Measurements from ENCODE around the gene TGFB2.

TGFB2 gene

GRCh38 chr1:218444173-218444572 lies 99.0 kb downstream of the TGFB2 start:
- 94 to 100% methylated on average over 1 to 3 of the region's 5 CpGs for WGBS, 2 experiments (ENCODE audit: insufficient coverage in 2 of 2)
- peaks cover 9% of the 10 kb centered on the region for H3K9me3 ChIP-seq (ENCODE audit: control insufficient read depth, low read length)
- no peak overlapping the region for H3K27ac ChIP-seq (ENCODE audit: low read depth, low read length, severe bottlenecking)
- H3K36me3 ChIP-seq (ENCODE audit: control insufficient read depth, insufficient read depth, low read length): peaks cover 18% of the 10 kb centered on the region
- no peaks in the 10 kb centered on the region for H3K4me1 ChIP-seq (ENCODE audit: control insufficient read depth, insufficient read depth, low read length, poor library complexity, severe bottlenecking)
- no peak overlapping the region for H3K4me3 ChIP-seq (ENCODE audit: extremely low read depth, insufficient read depth, low read length, poor library complexity, severe bottlenecking)

- Histone ChIP-seq H3K9me3 (ENCODE audit: control insufficient read depth, low read length) (peaks cover 9% of the 10 kb centered on the region), H3K27ac (ENCODE audit: low read depth, low read length, severe bottlenecking) (no peak overlapping the region), H3K4me1 (ENCODE audit: control insufficient read depth, insufficient read depth, low read length, poor library complexity, severe bottlenecking) (no peaks in the 10 kb centered on the region), H3K4me3 (ENCODE audit: extremely low read depth, insufficient read depth, low read length, poor library complexity, severe bottlenecking) (no peak overlapping the region), H3K36me3 (ENCODE audit: control insufficient read depth, insufficient read depth, low read length) (peaks cover 14% of the 10 kb centered on the region)
- WGBS, 2 experiments (ENCODE audit: insufficient coverage in 2 of 2): no CpG with 5 or more reads among the region's 1 CpG
Measured at GRCh38 chr1:218444588-218444987, 99.5 kb downstream of the TGFB2 start.

DNA sequence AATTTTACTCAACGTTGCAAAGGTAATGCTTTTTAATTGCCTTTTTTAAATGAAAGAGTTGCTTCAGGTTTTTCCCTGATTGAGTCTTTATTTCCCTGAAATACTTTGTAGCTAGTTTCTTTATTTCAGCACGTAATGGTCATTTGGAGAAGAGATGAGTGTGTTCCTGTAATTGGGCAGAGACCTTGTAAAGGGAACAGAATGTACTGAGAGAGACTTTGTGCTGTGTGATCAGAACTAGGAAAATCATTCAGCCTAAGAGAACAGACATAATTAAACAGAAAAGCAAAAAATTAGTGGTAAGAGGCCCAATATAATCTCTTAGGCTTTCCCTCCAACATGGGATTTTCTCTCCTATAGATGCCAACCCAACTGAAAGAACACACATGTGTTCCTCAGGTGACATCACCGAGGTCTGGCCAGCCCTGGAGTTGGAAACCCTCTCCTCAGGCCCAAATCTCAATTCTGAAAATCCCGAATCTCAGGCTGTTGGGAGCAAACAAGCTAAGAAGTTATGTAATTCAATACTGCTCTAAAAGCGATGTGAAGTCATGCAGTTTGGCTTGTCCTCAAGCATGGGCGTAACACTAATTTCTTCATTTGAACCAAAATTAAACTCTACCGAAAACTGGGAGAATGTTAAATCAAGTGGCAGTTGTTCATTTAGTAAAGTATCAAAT lies 102.0 kb downstream of the TGFB2 start:
- Histone ChIP-seq H3K36me3 (ENCODE audit: control insufficient read depth, insufficient read depth, low read length) (no peaks in the 10 kb centered on the region), H3K4me3 (ENCODE audit: extremely low read depth, insufficient read depth, low read length, poor library complexity, severe bottlenecking) (no peak overlapping the region), H3K9me3 (ENCODE audit: control insufficient read depth, low read length) (peaks cover 9% of the 10 kb centered on the region), H3K4me1 (ENCODE audit: control insufficient read depth, insufficient read depth, low read length, poor library complexity, severe bottlenecking) (no peaks in the 10 kb centered on the region), H3K27ac (ENCODE audit: low read depth, low read length, severe bottlenecking) (no peak overlapping the region)
- 94 to 100% methylated on average over 1 to 3 of the region's 7 CpGs for WGBS, 2 experiments (ENCODE audit: insufficient coverage in 2 of 2)

DNA sequence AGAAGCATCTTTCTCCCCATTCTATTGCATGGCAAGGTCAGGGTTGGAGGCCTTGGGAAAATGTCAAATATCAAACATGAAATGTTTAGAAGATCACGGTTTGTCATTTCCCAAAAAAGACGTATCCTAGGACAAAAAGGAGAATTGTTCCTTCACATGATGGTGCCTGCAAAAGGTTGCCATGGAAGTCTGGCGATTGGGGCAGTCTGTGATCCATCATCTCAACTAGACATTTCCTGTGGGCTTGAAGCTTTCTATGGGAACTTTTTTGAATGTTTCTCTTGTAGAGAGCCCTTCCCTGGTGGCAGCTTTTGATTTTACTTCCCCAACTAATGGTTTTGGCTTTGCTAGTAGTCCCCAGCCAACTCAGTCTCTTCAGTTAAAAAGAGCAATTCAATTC lies 106.3 kb downstream of the TGFB2 start:
- H3K27ac ChIP-seq (ENCODE audit: low read depth, low read length, severe bottlenecking): peak overlapping the region; percentile 46
- 75 to 90% methylated on average over 2 to 3 of the region's 3 CpGs for WGBS, 2 experiments (ENCODE audit: insufficient coverage in 2 of 2)

GRCh38 chr1:218454700-218455282 lies 109.7 kb downstream of the TGFB2 start:
- WGBS, 2 experiments (ENCODE audit: insufficient coverage in 2 of 2): no CpG with 5 or more reads among the region's 2 CpGs
- Histone ChIP-seq H3K9me3 (ENCODE audit: control insufficient read depth, low read length) (no peaks in the 10 kb centered on the region), H3K4me3 (ENCODE audit: extremely low read depth, insufficient read depth, low read length, poor library complexity, severe bottlenecking) (no peak overlapping the region), H3K4me1 (ENCODE audit: control insufficient read depth, insufficient read depth, low read length, poor library complexity, severe bottlenecking) (peaks cover 10% of the 10 kb centered on the region), H3K27ac (ENCODE audit: low read depth, low read length, severe bottlenecking) (no peak overlapping the region), H3K36me3 (ENCODE audit: control insufficient read depth, insufficient read depth, low read length) (no peaks in the 10 kb centered on the region)

More for the DNA sequence above, 106.3 kb downstream of the TGFB2 start:
- H3K4me1 ChIP-seq (ENCODE audit: control insufficient read depth, insufficient read depth, low read length, poor library complexity, severe bottlenecking): no peaks in the 10 kb centered on the region
- no peak overlapping the region for H3K4me3 ChIP-seq (ENCODE audit: extremely low read depth, insufficient read depth, low read length, poor library complexity, severe bottlenecking)
- H3K36me3 ChIP-seq (ENCODE audit: control insufficient read depth, insufficient read depth, low read length): no peaks in the 10 kb centered on the region
- H3K9me3 ChIP-seq (ENCODE audit: control insufficient read depth, low read length): peaks cover 9% of the 10 kb centered on the region

- Histone ChIP-seq H3K4me3 (ENCODE audit: extremely low read depth, insufficient read depth, low read length, poor library complexity, severe bottlenecking) (no peak overlapping the region), H3K36me3 (ENCODE audit: control insufficient read depth, insufficient read depth, low read length) (no peaks in the 10 kb centered on the region), H3K9me3 (ENCODE audit: control insufficient read depth, low read length) (no peaks in the 10 kb centered on the region), H3K27ac (ENCODE audit: low read depth, low read length, severe bottlenecking) (no peak overlapping the region), H3K4me1 (ENCODE audit: control insufficient read depth, insufficient read depth, low read length, poor library complexity, severe bottlenecking) (peaks cover 16% of the 10 kb centered on the region)
- WGBS, 2 experiments (ENCODE audit: insufficient coverage in 2 of 2): 93% methylated on average over 1 of the region's 3 CpGs; no CpG with 5 or more reads in 1 of the 2 experiments
Measured at GRCh38 chr1:218456444-218456843, 111.3 kb downstream of the TGFB2 start.

DNA sequence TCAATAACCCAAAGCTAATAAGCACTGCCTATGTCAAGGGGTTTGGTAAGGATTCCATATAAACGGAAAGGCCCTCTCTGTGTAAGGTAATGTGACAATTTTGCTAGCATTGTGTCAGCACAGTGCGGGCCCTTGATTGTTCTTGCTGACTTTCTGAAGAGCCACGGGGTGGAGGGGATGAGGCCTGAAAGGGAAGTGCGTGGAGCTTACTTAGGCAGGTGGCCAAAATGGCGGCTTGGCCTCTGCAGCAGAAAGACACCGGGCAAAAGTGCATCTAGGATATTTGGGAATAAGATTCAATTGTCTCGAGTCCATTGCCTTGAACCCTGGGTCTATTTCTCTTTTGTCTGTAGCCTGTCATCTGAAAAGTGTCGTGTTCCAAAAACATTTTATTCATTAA lies 114.3 kb downstream of the TGFB2 start:
- Histone ChIP-seq H3K4me3 (ENCODE audit: extremely low read depth, insufficient read depth, low read length, poor library complexity, severe bottlenecking) (no peak overlapping the region), H3K4me1 (ENCODE audit: control insufficient read depth, insufficient read depth, low read length, poor library complexity, severe bottlenecking) (peaks cover 30% of the 10 kb centered on the region), H3K36me3 (ENCODE audit: control insufficient read depth, insufficient read depth, low read length) (no peaks in the 10 kb centered on the region), H3K27ac (ENCODE audit: low read depth, low read length, severe bottlenecking) (peak overlapping the region; percentile 95), H3K9me3 (ENCODE audit: control insufficient read depth, low read length) (no peaks in the 10 kb centered on the region)
- WGBS, 2 experiments (ENCODE audit: insufficient coverage in 2 of 2): 77 to 82% methylated on average over 6 to 8 of the region's 8 CpGs

- WGBS, 2 experiments (ENCODE audit: insufficient coverage in 2 of 2): 29 to 31% methylated on average over 3 to 4 of the region's 6 CpGs
- Histone ChIP-seq H3K4me3 (ENCODE audit: extremely low read depth, insufficient read depth, low read length, poor library complexity, severe bottlenecking) (no peak overlapping the region), H3K36me3 (ENCODE audit: control insufficient read depth, insufficient read depth, low read length) (no peaks in the 10 kb centered on the region), H3K9me3 (ENCODE audit: control insufficient read depth, low read length) (no peaks in the 10 kb centered on the region), H3K4me1 (ENCODE audit: control insufficient read depth, insufficient read depth, low read length, poor library complexity, severe bottlenecking) (peaks cover 30% of the 10 kb centered on the region), H3K27ac (ENCODE audit: low read depth, low read length, severe bottlenecking) (peak overlapping the region; percentile 95)
Measured at GRCh38 chr1:218459878-218460711, 115.0 kb downstream of the TGFB2 start.

GRCh38 chr1:218461351-218461750 lies 116.2 kb downstream of the TGFB2 start:
- Histone ChIP-seq H3K9me3 (ENCODE audit: control insufficient read depth, low read length) (no peaks in the 10 kb centered on the region), H3K36me3 (ENCODE audit: control insufficient read depth, insufficient read depth, low read length) (no peaks in the 10 kb centered on the region), H3K27ac (ENCODE audit: low read depth, low read length, severe bottlenecking) (no peak overlapping the region), H3K4me3 (ENCODE audit: extremely low read depth, insufficient read depth, low read length, poor library complexity, severe bottlenecking) (no peak overlapping the region), H3K4me1 (ENCODE audit: control insufficient read depth, insufficient read depth, low read length, poor library complexity, severe bottlenecking) (peaks cover 33% of the 10 kb centered on the region)
- no CpG with 5 or more reads among the region's 1 CpG for WGBS, 2 experiments (ENCODE audit: insufficient coverage in 2 of 2)

DNA sequence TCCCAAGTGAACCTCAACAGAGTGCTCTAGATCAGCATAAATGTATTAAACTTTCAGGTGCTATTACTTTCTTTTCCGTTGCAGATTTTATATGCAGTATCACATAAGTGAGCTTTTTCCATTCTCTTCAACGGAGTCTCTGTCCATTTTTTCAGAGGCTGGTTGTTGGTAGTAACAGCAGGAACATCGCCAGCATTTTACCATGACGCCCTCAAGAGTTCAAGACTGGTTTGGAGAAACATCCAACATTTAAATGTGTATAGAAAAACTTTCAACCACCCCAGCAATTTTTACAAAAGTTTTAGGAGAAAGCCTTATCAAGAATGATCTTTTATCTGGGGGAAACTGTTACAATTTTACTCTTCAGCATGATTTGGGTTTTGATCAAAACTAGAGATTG lies 117.0 kb downstream of the TGFB2 start:
- H3K4me1 ChIP-seq (ENCODE audit: control insufficient read depth, insufficient read depth, low read length, poor library complexity, severe bottlenecking): peaks cover 37% of the 10 kb centered on the region
- WGBS, 2 experiments (ENCODE audit: insufficient coverage in 2 of 2): 100% methylated on average over 1 of the region's 4 CpGs; no CpG with 5 or more reads in 1 of the 2 experiments
- no peak overlapping the region for H3K4me3 ChIP-seq (ENCODE audit: extremely low read depth, insufficient read depth, low read length, poor library complexity, severe bottlenecking)
- no peak overlapping the region for H3K27ac ChIP-seq (ENCODE audit: low read depth, low read length, severe bottlenecking)
- H3K9me3 ChIP-seq (ENCODE audit: control insufficient read depth, low read length): no peaks in the 10 kb centered on the region
- H3K36me3 ChIP-seq (ENCODE audit: control insufficient read depth, insufficient read depth, low read length): no peaks in the 10 kb centered on the region

All from mesodermal cell (in vitro differentiated cells).